ENCODE results near the gene DYSF.

DNA sequence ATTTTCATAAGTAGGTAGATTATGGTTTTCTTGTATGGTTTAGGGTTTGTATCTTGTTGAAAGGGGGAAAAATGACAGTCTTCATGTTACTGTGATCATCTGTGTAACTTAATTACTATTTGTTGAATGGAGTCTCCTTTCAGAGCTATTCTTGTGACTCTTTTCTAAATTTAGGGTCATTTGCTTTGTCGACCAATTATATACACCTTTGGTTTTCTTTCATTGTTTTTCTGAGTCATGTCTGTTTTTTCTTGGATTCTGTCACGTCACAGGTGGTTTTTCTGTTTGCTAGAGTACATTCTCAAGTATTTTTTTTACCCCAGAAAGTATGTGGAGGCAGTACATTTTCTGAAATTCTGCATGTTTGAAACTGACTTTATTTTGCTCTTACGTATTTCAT, 43.8 kb upstream of the DYSF start:
- TF ChIP-seq, protein P1, sequence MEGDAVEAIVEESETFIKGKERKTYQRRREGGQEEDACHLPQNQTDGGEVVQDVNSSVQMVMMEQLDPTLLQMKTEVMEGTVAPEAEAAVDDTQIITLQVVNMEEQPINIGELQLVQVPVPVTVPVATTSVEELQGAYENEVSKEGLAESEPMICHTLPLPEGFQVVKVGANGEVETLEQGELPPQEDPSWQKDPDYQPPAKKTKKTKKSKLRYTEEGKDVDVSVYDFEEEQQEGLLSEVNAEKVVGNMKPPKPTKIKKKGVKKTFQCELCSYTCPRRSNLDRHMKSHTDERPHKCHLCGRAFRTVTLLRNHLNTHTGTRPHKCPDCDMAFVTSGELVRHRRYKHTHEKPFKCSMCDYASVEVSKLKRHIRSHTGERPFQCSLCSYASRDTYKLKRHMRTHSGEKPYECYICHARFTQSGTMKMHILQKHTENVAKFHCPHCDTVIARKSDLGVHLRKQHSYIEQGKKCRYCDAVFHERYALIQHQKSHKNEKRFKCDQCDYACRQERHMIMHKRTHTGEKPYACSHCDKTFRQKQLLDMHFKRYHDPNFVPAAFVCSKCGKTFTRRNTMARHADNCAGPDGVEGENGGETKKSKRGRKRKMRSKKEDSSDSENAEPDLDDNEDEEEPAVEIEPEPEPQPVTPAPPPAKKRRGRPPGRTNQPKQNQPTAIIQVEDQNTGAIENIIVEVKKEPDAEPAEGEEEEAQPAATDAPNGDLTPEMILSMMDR (IDR thresholded peaks at IDR 0.05) = no peak
- TF ChIP-seq POLR2A (IDR thresholded peaks at IDR 0.05) = no peak

Measured in Peyer's patch (tissue), 4 donors.